Stimulated activated CD8-positive, alpha-beta memory T cell treated with anti-CD3 and anti-CD28 coated beads, Interleukin-7, amount 100 ng/mL, for 48 hours (primary cell): ENCODE data around the gene ZNF467.

Experiments
- DNase-seq, 2 donors: peaks; one replicate each; pipeline ENCODE4 v3.0.0-alpha.2; 2020; ENCODE audit warnings: low read depth in 1 of 2; ENCODE audit errors: extremely low read depth in 1 of 2

Gene ZNF467

DNA sequence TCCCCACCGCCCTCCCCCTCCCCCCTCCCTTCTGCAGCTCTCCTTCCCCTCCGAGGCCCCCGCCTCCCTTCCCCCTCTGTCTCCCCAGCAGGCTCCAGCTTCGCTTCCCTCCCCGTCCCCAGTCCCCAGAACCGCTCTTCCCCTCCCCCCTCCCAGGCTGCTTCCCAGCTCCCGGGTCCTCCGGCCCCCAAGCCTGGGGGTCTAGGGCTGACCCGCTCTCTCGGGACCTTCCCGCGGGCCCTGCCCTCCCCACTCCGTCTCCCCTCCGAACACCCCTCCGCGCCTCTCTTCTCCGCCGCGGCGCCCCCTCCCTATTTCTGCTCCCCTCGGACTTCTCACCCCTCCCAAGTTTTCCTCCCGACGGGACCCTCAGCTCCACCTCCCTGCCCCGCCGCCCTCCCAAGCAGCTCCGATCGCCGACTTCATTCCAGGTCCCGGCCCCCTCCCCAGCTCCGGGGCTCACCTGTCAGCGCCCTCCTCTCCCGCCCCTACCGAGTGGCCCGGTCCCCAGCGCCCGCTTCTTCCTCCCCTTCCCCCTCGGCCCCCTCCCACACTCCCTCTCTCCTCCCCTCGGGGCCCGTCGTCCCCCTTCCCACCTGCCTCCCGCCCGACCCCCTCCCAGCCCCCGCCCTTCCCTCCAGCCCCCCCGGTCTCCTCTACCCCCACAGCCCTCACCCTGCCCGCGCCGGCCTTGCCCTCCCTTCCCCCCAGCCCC, 990 bp downstream of the ZNF467 start:
- DNase-seq, result no peak

DNA sequence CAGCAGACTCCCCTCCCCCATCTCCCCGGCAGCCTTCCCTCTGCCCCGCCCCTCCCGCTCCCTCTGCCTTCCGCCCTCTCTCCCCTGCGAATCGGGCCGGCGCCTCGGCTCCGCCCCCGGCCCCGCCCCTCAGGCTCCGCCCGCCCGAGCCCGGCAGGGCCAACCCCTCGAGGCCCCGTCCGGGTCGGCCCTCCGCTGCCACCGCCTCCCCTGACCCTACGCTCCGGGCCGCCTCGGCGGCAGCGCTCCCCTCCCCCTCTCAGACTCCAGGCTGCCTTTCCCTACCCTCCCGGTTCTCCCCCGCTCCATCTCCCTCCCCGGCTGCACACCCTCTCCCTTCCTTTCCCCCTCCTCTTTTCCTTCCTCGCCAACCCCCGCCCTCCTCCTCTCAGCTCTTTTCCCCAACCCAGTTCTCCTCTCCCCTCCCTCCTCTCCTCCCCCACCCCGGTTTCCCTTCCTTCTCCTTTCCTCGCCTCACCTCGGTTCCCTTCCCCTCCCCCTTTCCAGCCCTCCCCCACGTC, 1.6 kb downstream of the ZNF467 start:
- peak; percentile 70 for DNase-seq

DNA sequence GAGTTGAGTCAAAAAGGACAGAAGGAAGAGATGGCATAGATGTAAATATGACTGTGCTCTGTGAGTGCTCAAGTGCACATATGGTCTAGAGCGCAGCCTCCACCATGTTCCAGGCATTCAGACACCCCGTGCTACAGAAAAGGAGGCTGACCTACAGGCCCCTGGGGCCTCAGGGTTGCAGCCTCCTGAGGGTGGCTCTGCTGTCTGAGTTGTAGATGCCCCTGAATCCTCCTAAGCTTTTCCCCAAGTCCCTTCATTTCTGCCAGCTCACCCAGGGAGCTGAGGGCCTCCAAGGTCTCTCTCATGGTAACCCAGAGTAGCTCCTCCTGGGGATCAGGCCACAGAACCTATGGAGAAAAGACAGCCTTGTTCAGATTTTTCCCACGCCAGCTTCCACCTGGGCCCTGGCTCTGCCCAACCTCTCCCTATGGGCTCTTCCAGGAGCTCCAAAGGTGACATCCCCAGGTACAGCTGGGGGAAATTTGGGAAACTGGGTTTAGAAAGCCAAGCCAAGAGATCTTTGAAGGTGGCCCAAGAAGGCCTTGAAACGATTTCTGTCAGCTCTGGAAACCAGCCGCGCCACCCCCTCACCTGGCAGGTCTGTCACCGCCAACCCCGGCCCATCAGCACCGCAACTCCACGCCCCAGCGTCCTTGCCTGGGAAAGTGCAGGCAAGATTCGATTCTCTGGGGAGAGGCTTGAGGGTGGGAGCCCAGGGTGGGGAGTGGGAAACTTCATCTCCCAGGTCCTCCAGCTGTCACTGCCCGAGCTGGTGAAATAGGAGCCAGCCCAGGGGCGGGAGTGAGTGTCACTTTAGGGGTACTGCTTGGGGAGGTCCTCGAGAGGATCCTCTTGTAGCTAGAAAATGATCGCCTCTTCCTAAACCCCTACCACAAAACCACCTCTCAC, 2.4 kb downstream of the ZNF467 start:
- DNase-seq, result no peak

DNA sequence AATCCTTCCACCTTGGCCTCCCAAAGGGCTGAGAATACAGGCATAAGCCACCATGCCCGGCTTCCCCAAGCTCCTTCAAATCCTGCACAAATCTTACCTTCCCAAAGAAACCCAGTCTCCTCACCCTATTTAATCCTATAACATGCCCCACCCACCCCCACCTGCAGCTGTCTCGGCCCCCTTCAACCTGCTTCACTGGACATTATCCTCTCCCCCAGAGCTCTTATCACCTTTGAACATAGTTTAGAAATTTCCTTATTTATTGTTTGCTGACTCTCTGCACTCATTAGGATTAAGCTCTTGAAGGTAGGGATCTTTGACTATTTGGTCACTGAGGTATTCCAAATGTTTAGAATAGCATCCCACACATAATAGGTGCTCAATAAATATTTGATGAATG, 3.5 kb downstream of the ZNF467 start:
- no peak for DNase-seq

DNA sequence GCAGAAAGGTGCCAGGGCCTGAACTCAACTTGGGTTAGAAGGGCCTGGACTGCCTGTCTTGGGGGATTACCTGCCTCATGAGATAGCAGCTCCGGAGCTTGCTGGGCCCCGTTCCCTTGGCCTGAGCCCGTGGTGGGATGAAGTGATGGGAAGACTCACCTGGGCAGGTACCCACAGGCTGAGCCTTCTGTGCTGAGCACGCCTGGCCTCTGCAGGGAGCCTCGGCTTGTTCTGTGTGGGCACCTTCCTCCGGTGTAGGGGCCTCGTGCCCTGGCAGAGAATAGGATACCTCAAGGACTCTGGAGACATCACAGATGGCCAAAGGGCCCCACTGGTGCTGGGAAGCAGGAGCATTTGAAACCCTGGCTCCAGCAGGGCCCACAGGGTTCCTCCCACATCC, 4.5 kb downstream of the ZNF467 start:
- no peak for DNase-seq

DNA sequence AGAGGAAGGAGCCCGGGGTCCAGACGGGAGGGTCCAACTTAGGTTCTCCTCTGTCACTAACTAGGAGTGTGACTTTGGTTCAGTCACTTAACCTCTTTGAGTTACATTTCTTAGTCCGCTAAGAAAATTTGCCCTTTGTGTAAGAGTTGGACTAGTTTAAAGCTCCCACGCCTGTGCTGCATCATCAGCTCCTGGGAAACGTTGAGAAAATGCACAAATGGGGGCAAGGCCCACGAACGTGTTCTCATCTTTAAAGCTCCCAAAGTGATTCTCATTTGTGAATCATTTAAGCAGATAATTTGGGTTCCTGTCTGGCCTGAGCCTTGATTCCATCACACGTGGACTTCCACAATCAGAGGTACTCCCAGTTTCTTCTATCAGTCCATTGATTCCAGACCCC, 6.3 kb downstream of the ZNF467 start:
- no peak for DNase-seq

DNA sequence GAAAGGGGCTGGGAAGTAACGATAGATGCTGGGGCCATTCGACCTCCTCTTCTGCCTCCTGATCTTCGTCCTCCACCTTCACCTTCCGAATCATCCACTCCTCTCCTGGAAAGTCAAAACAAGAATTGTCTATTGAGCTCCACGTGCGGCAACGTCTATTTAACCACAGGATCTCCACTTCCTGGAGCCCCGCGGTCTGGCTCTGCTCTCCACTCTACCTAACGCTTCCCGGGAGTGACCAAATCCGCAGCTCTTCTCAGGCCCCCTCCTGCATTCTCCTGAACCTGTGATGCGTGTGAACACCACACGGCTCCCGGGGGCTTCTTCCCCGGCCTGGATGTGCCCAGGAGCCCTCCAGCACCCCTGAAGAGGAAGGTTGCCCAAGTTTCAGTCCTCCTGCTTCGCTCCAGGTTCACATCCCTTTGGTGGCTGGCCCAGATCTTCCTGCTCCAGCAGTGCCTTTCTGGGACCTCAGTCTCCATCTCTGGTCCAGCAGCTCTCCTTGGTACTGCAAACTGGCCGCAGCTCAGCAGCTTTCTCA, 7.2 kb downstream of the ZNF467 start:
- no peak for DNase-seq

DNA sequence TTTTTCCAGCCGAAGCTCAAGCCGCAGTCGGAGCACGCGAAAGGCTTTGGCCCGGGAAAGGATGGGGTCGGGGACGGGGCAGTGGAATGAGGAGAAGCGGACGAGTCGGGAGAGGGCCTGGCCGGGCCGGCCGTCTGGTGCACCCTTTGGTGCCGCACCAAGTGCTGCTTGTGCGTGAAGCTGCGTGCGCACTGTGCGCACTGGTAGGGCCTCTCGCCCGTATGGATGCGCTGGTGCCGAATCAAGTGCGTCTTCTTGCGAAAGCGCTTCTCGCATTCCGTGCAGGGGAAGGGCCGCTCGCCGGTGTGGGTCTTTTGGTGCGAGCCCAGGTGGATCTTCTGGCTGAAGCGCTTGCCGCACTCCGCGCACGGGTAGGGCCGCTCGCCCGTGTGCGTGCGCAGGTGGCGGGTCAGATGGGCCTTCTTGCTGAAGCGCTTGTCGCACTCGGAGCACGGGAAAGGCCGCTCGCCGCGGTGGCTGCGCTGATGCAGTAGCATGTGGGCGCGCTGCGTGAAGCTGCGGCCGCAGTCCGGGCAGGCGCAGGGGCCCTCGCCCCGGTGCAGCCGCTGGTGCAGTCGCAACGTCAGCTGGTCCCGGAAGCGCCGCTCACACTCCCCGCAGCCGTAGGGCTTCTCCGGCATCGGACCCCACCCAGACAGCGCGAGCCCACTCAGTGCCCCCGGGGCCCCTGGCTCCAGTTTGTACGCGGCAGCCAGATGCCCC, 7.8 kb downstream of the ZNF467 start:
- no peak for DNase-seq

DNA sequence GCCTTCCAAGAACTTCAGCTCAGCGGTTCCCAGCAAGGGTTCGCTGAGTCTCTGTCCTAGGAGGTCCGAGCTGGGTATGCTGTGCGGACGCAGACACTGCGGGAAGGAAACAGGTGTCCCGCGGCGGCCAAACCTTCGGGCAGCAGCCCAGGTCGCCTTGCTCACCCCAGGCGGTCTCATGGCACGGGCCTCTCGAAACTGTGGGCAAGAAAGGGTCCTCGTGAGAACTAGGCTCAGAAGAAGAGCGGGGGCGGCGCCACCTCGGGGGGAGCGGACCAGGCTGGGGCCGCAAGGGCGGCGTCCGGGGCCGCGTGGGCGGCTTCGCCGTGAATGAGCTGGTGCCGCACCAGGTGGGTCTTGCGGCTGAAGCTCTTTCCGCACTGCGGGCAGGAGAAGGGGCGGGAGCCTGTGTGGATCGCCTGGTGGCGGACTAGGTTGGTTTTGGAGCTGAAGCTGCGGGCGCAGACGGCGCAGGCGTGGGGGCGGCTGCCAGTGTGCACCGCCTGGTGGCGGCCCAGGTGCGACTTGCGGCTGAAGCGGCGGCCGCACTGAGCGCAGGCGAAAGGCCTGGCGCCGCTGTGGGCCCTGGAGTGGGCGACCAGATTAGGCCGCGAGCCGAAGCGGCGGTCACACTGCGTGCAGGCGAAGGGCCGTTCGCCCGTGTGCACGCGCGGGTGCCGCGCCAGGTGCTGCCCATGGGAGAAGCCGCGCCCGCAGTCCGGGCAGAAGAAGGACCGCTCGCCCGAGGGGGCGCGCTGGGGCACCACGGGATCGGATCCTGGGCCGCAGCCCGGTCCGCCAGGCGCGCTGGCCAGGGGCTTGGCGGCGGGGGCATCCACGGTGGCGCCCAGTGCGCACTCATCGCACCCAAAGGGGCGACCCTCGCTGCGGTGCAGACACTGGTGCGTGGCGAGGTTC, 8.6 kb downstream of the ZNF467 start:
- no peak for DNase-seq

DNA sequence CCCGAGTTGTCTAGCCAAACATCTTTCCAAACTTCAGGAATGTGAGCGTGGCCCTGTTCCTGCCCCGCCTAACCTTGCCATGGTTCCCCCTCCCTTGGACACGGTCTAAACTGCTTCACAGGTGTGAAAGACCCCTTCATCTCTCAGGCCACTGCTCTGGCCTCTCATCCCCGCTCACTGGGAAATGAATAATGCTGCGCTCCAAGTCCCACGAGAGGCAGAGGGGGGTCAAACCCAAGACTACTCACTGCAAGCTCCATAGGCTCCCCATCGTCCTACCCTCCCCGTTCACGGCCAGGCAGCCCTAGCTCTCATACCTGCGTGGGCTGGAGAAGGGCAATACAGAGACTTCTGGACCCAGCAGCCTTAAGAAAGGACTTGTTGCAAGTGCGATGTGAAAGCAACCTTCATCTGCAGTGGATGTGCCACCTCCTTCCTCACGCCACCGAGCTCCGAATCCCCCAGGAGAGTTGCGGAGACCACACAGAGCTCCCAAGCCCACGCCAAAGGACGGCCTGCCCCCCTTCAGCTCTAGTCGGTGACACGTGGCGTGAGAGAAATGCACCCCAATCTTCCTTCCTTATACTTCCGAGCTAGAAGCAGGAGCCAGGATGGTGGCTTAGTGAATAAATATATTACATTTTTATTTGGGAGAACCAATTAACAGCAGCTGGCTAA, 9.7 kb downstream of the ZNF467 start:
- no peak for DNase-seq

DNA sequence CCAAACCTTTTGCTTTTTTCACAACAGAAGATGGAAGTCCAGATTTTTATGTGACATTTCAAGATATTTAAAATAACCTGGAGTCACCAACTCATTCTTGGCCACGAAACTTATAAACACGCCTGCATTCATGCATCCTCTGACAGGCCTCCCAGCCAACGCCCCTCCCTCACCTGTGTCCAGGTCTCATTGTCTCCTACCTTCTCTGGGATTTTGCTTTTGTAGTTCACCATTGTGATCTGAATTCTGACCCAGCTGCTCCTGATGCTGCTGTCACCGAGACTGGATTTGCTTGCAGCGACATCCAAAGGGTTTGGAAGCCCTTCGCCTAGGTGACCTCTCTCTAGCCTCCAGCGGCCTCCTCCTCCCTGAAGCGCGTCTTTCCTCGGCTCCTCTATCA, 10.8 kb downstream of the ZNF467 start:
- no peak for DNase-seq

DNA sequence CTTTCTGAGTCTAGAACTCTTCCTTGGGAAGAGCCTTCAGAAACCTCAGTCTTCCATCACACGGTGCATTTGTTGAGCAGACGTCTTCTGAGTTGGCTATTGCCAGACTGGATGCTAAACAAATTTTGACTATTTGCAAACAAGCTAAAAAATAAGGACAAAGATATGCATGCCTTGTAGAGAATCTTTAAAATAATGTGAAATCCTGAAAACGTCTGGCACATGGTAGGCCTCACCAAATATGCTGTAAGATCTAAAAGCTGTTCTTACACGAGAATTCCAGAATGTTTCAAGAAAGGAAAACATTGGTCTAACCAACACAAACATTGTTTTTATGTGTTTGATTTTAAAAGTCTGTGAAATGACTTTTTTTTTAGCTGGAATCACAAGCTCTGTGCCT, 11.3 kb downstream of the ZNF467 start:
- no peak for DNase-seq

DNA sequence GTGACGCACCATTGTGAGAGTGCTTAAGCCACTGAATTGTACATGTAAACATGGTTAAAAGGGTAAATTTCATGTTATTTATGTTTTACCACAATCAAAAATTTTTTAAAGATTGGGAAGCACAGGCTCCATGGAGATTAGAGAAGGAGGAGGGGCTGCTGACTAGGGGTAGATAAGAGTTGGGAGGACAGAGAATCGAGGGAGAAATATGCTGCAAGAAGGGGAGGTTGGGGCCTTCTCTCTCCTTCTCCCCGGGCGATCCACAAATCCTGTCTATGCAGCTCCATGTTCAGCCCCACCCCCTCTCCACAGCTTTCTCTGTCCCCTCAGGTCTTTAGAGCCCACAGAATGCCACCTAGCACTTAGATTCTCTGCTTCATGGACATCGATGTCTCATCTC, 12.1 kb downstream of the ZNF467 start:
- no peak for DNase-seq

DNA sequence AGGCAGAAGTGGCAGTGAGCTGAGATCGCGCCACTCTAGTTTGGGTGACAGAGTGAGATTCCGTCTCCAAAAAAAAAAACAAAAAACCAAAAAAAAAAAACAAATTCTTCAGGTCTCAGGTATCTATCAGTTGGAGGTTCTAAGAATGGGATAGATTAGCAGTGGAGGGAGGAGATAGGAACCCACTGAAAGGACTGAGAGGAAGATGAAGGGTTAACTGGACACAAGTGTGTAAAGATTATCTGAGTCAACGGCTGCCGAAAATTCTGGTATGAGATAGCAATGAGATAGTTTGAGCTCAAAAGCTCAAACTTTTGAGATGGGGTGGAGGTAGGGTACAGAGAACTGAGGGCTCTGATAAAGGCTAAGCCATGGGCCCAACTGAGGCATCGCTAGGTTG, 12.8 kb downstream of the ZNF467 start:
- no peak for DNase-seq

DNA sequence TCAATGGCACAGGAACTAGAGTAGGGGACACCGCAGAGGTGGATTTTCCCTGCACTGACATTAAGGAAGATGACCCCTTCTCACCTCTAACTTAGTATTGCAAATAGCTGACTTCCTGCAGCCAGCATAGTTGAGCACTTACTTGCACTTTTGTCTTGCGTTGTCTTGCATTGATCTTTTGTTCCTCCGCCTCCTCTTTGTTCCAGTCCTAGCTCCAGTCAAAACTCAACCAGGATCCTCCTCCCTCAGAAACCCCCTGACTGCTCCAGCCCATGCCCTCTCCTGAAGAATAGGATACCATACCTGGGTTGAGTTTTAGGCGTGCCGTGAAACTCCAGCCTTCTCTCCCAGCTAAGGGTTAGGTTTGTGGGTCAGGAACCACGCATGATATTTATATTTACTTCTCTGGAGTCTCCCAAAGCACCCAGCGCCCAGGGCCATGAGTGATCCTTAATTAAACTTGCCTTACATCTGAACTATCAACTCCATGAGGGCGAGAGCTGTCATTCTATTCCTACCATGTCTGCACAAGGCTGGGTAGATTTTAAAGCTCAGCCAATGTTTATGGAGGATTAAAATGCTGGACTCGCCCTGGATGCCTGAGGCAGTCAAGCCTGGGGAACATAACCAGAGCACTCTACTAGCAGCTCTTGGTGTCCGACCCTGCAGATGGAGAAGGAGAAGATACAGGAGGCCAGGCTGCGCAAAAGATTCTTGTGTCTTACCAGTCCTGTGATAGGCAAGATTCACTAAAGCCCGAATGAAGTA, 14.1 kb downstream of the ZNF467 start:
- no peak for DNase-seq

DNA sequence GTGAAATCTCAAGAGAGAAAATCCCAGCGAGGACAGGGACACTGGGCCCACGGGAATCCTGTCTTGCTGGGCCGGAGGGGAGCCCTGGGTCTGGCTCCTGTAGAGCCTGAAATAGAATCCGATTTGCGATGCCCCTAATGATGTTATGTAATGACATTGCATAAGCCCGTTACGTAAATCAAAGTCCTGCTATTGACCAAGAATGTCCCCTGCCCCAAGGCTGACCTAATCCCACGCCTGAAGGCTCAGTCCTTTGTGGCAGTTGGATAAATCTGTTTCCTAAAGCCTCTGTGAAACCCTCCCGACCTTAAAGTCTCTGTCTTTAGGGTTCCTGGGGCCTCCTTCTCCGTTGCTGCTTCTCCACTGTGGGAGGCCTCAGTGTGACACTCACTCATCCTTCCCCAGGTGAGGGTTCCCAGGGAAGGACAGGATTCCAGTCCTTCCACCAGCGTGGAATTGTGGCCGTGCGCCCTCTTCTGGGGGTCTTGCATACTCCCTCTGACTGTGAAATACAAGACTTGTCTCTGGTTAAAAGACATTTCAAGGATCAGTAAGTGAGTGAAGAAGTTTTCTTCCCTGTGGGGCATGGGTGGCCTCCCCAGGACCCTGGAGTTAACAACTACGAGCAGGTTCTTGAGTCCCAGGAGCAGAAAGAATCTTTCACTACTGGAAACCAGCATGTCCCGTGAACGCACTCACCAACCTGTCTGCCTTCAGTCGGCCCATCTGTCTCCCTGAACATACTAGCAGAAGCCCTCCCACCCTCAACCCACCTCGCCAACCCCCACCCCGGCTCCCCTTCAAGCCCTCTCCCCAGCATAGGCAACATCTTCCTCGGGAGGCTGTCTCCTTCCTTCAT, 19.8 kb downstream of the ZNF467 start:
- DNase-seq, result no peak

DNA sequence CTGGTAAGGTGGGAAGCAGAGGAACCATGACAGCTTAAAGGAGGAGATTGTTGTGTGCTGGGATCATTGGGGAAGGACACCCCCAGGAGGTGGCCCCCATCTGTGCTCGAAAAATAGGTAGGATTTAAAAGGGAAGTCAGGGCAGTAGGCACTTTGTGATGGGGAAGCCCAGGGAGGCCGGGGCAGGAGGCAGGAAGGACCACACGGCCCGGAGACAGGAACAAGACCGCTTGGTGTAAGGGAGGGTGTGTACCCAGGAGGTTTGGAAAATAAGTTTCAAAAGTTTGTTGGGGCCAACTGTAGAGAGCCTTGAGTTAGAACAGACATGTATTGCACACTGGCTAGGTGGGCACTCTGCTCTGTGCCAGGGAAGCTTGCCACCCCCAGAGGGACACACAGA, 20.7 kb downstream of the ZNF467 start:
- no peak for DNase-seq
